PC-3 (cell line): ENCODE results near the gene ARMC3. TPM values are rescaled to one million over a fixed set of nuclear protein-coding genes. Genes with fewer than 3 reads are reported as not detected.
"Not testable (repeated sequence)": the region's sequence is repeated elsewhere in the genome, so short reads cannot be mapped to it uniquely, and the experiment has no call there.

Experiments
- ATAC-seq: fragments of 200-7000 bp; cut with Tn5 transposase; 2 replicates; pipeline ENCODE4 v1.9.1; 2020; ENCODE audit warnings: mild to moderate bottlenecking, moderate library complexity
- BruUV-seq: library from RNA; stranded (reverse); fragments of 400-500 nt; replicated peaks from 2 replicates; lab custom pipeline; 2021; lab: Mats Ljungman, UMichigan
- CTCF ChIA-PET: fragments of 300-600 bp; sonication (Branson Sonifier 250); formaldehyde crosslinking; loops from one replicate; lab custom pipeline; 2022; ENCODE audit warnings: antibody characterized with exemption; lab: Charles Lee
- POLR2A ChIA-PET: fragments of 300-600 bp; sonication (Branson Sonifier 250); formaldehyde crosslinking; loops from one replicate; lab custom pipeline; 2022; ENCODE audit warnings: antibody characterized with exemption; ENCODE audit not compliant: unreplicated experiment; lab: Charles Lee
- DNase-seq: peaks from one replicate; pipeline ENCODE4 v3.0.0-alpha.2; 2015
- H2AFZ ChIP-seq: fragments of 300-600 bp; sonication (generic); 2 replicates; pipeline ENCODE4 v1.6.0; 2016; ENCODE audit warnings: antibody characterized with exemption, low read length
- H3F3A ChIP-seq: fragments of 300-600 bp; sonication (generic); one replicate; pipeline ENCODE4 v1.6.0; 2017; ENCODE audit warnings: antibody characterized with exemption, low read length, control low read depth, mild to moderate bottlenecking; ENCODE audit not compliant: unreplicated experiment
- H3K27ac ChIP-seq: fragments of 300-600 bp; sonication (generic); 2 replicates; pipeline ENCODE4 v1.5.1; 2016; ENCODE audit warnings: mild to moderate bottlenecking, low read length
- H3K27me3 ChIP-seq: fragments of 300-600 bp; sonication (generic); 2 replicates; pipeline ENCODE4 v1.6.1; 2016; ENCODE audit warnings: low read length, mixed read lengths
- H3K36me3 ChIP-seq: fragments of 300-600 bp; sonication (generic); 2 replicates; pipeline ENCODE4 v1.6.1; 2016; ENCODE audit warnings: low read depth, mixed run types, low read length, mixed read lengths
- H3K4me1 ChIP-seq: fragments of 300-600 bp; sonication (generic); 2 replicates; pipeline ENCODE4 v1.5.1; 2016; ENCODE audit warnings: low read length; ENCODE audit not compliant: insufficient read depth
- H3K4me2 ChIP-seq: fragments of 300-600 bp; sonication (generic); 2 replicates; pipeline ENCODE4 v1.6.0; 2016; ENCODE audit warnings: low read length
- H3K4me3 ChIP-seq: fragments of 300-600 bp; sonication (generic); 2 replicates; pipeline ENCODE4 v1.5.1; 2016; ENCODE audit warnings: mild to moderate bottlenecking, low read length, mixed read lengths
- H3K79me2 ChIP-seq: fragments of 300-600 bp; sonication (generic); 2 replicates; pipeline ENCODE4 v1.6.1; 2017; ENCODE audit warnings: low read length, mixed read lengths
- H3K9ac ChIP-seq: fragments of 300-600 bp; sonication (generic); 2 replicates; pipeline ENCODE4 v1.6.0; 2016; ENCODE audit warnings: mild to moderate bottlenecking, low read length
- H3K9me2 ChIP-seq: fragments of 300-600 bp; sonication (generic); replicated peaks from 2 replicates; pipeline ENCODE4 v1.6.1; 2016; ENCODE audit warnings: mixed run types, low read length, mixed read lengths
- H3K9me3 ChIP-seq: fragments of 300-600 bp; sonication (generic); 2 replicates; pipeline ENCODE4 v1.6.1; 2016; ENCODE audit warnings: low read length, mixed read lengths
- H4K20me1 ChIP-seq: fragments of 300-600 bp; sonication (generic); 2 replicates; pipeline ENCODE4 v1.6.1; 2016; ENCODE audit warnings: low read length, mixed read lengths
- CTCF ChIP-seq: fragments of 300-600 bp; sonication (generic); conservative IDR thresholded peaks from 2 replicates; pipeline ENCODE4 v1.5.1; 2017; ENCODE audit warnings: antibody characterized with exemption, low read depth, mild to moderate bottlenecking, low read length
- EZH2 ChIP-seq: fragments of 300-600 bp; sonication (generic); IDR thresholded peaks from one replicate; pipeline ENCODE4 v1.6.1; 2017; ENCODE audit warnings: antibody characterized with exemption, mild to moderate bottlenecking, low read length; ENCODE audit not compliant: unreplicated experiment
- EZH2phosphoT487 ChIP-seq: fragments of 300-600 bp; sonication (generic); IDR thresholded peaks from 2 replicates; pipeline ENCODE4 v1.6.1; 2018; ENCODE audit warnings: mild to moderate bottlenecking, antibody characterized with exemption, low read length, borderline replicate concordance
- intact Hi-C: fragments of 100-400 bp; cut with micrococcal nuclease; formaldehyde crosslinking; loops from 2 replicates; pipeline ENCODE4 v1.9.0; 2023
- total RNA-seq: library from RNA; depleted of rRNA; stranded (reverse); fragments of >200 nt; gene quantifications from 2 replicates; pipeline ENCODE4 v1.2.3, GENCODE V29; 2014

The ARMC3 gene
- total RNA-seq, 1 experiment from 2014 or later = 0.18 TPM

- H3K4me1 ChIP-seq = peaks cover 17% of the 10 kb centered on the region
- H3K27me3 ChIP-seq = no peaks in the 10 kb centered on the region
- DNase-seq = no peak
- TF ChIP-seq EZH2 (no peak), CTCF (no peak), EZH2phosphoT487 (no peak)
- H3K9me2 ChIP-seq = no peaks in the 10 kb centered on the region
- POLR2A ChIA-PET = no interaction called here
- no peaks in the 10 kb centered on the region for H4K20me1 ChIP-seq
- H3F3A ChIP-seq = no peaks in the 10 kb centered on the region
- intact Hi-C loops = no loop called here
- H3K79me2 ChIP-seq = no peaks in the 10 kb centered on the region
- H3K4me3 ChIP-seq = peak overlapping the region; percentile 71; the same call in 1 of the 2 replicates
- CTCF ChIA-PET = no interaction called here
- peak overlapping the region; percentile 95 for H2AFZ ChIP-seq
- H3K36me3 ChIP-seq = no peaks in the 10 kb centered on the region
- no peak for ATAC-seq
- no peak overlapping the region for H3K27ac ChIP-seq
- H3K9me3 ChIP-seq = peaks cover 3% of the 10 kb centered on the region; the same call in 1 of the 2 replicates
- no peak overlapping the region for H3K9ac ChIP-seq
- H3K4me2 ChIP-seq = peak overlapping the region; percentile 89
- BruUV-seq = no TSS peak
These were observed 687 bp upstream of the ARMC3 start for GRCh38 chr10:22927166-22927565.

- BruUV-seq, H3K4me3 ChIP-seq, H2AFZ ChIP-seq, H3K9me3 ChIP-seq, H3K27me3 ChIP-seq, H3K79me2 ChIP-seq, H3K27ac ChIP-seq, H3K9me2 ChIP-seq, intact Hi-C loops, DNase-seq, H3K4me2 ChIP-seq, H3K9ac ChIP-seq, ATAC-seq, CTCF ChIA-PET, H3F3A ChIP-seq, POLR2A ChIA-PET, H4K20me1 ChIP-seq, H3K36me3 ChIP-seq: not testable (repeated sequence)
- H3K4me1 ChIP-seq = peaks cover 17% of the 10 kb centered on the region
These were observed 1.2 kb downstream of the ARMC3 start for GRCh38 chr10:22929053-22929452.

GRCh38 chr10:22931948-22932347, 4.1 kb downstream of the ARMC3 start:
- CTCF ChIA-PET = no interaction called here

More at GRCh38 chr10:22931948-22932347, 4.1 kb downstream of the ARMC3 start:
- Histone ChIP-seq H4K20me1 (no peaks in the 10 kb centered on the region), H3K4me2 (no peak overlapping the region), H3K9ac (no peak overlapping the region), H3K36me3 (no peaks in the 10 kb centered on the region), H3K9me2 (no peaks in the 10 kb centered on the region), H3K9me3 (no peaks in the 10 kb centered on the region), H3K79me2 (no peaks in the 10 kb centered on the region), H3F3A (no peaks in the 10 kb centered on the region), H3K27me3 (no peaks in the 10 kb centered on the region), H3K4me1 (peaks cover 17% of the 10 kb centered on the region), H3K27ac (no peak overlapping the region), H3K4me3 (no peak overlapping the region), H2AFZ (no peak overlapping the region)
- DNase-seq (peak; percentile 72), ATAC-seq (peak; percentile 65)
- POLR2A ChIA-PET = no interaction called here
- TF ChIP-seq EZH2phosphoT487 (no peak), CTCF (no peak), EZH2 (no peak)
- intact Hi-C loops = no loop called here
- BruUV-seq = no TSS peak
